Dendritic cell treated with granulocyte-macrophage colony-stimulating factor and Interleukin-4, amounts not matched to agents 40 ng/mL and 50 ng/mL, for 4 days (primary cell): ENCODE measurements around the gene NANOS2.

Experiments used
- H3K27ac Mint-ChIP-seq: one replicate; pipeline ENCODE4 v1.8.0; 2022; ENCODE audit warnings: mild to moderate bottlenecking, mixed read lengths
- H3K27me3 Mint-ChIP-seq: one replicate; pipeline ENCODE4 v1.8.0; 2022; ENCODE audit warnings: mild to moderate bottlenecking, mixed read lengths
- H3K36me3 Mint-ChIP-seq: one replicate; pipeline ENCODE4 v1.8.0; 2022; ENCODE audit warnings: low read depth, mixed read lengths
- H3K4me1 Mint-ChIP-seq: one replicate; pipeline ENCODE4 v1.8.0; 2022; ENCODE audit warnings: low read depth, mixed read lengths
- H3K4me3 Mint-ChIP-seq: one replicate; pipeline ENCODE4 v1.8.0; 2022; ENCODE audit warnings: mild to moderate bottlenecking, moderate library complexity, mixed read lengths
- H3K9me3 Mint-ChIP-seq: one replicate; pipeline ENCODE4 v1.8.0; 2022; ENCODE audit warnings: mixed read lengths
- intact Hi-C: fragments of 100-400 bp; cut with micrococcal nuclease; formaldehyde crosslinking; loops from one replicate; pipeline ENCODE4 v1.15.0; 2022

The NANOS2 gene

DNA sequence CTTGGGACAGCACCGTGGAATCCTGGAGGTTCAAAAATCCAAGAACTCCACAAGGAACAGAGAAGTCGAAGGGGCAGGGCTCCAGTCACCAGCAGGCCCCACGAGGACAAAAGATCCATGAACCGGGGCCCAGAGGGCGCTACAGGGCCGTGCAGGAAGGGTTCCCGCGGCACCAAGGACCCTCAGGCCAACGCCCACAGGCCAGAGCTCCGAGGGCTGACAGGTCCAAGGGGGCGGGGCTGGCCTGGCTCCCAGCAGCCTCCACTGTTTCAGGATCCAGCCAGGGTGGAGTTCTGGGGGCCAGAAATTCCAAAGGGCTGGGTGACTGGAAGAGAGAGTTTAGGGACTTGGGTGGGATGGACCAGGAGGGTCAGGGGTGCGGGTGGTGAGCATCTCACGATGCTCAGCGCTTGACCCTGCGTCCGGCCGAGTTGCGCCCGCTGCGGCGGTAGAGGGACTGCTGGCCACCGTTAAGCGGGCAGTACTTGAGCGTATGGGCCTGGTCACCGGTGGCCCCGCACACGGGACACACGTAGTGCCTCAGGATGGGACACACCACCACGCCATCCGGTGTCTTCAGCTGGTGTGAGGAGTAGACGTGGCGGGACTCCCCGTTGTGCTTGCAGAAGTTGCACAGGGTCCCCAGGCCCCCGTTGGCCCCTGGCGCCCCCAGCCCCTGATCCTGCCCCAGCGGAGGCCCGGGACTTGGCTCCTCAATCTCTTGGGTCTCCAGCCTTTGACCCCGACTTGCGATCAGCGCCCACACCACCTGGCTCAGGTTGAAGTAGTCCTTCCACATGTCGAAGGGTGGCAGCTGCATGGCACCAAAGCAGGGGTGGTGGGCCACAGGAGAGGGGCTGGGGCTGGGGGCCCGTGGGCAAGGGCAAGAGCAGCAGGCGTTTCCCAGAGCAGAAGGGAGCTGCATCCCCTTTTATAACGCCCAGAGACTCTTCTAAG, at the start of gene NANOS2:
NANOS2 (minus strand) TSS at position 905 of the 957 bp plus-strand sequence; CDS start at position 820, 85 bp downstream.
- Mint-ChIP-seq H3K27ac (no peak within 1 kb of the TSS), H3K27me3 (peaks cover 41% of the 10 kb centered on the region), H3K4me3 (no peak within 1 kb of the TSS), H3K36me3 (no peaks in the 10 kb centered on the region), H3K9me3 (no peaks in the 10 kb centered on the region), H3K4me1 (no peaks in the 10 kb centered on the region)
- intact Hi-C loops = no loop called here

DNA sequence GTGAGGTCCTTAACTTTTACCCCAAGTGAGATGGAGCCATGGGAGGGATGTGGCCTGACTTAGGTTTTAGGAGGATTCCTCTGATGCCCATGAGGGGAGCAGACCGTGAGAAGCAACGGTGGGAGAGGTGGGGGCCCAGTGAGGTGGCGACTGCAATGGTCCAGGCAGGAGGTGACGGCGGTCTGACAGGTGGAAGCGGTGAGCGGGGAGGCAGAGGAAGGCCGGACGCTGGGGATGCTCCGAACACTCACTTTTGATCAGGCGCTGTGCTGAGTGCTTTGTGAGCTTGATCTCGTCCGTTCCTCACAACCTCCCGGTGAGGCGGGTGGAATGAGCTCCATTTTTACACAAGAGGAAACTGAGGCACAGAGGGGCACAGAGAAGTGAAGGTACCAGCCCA, 47.4 kb upstream of the NANOS2 start:
- peaks cover 39% of the 10 kb centered on the region for H3K27me3 Mint-ChIP-seq
- H3K27ac Mint-ChIP-seq = no peak overlapping the region
- peaks cover 5% of the 10 kb centered on the region for H3K4me1 Mint-ChIP-seq
- no peaks in the 10 kb centered on the region for H3K9me3 Mint-ChIP-seq
- intact Hi-C loops = no loop called here
- no peak overlapping the region for H3K4me3 Mint-ChIP-seq
- H3K36me3 Mint-ChIP-seq = no peaks in the 10 kb centered on the region

DNA sequence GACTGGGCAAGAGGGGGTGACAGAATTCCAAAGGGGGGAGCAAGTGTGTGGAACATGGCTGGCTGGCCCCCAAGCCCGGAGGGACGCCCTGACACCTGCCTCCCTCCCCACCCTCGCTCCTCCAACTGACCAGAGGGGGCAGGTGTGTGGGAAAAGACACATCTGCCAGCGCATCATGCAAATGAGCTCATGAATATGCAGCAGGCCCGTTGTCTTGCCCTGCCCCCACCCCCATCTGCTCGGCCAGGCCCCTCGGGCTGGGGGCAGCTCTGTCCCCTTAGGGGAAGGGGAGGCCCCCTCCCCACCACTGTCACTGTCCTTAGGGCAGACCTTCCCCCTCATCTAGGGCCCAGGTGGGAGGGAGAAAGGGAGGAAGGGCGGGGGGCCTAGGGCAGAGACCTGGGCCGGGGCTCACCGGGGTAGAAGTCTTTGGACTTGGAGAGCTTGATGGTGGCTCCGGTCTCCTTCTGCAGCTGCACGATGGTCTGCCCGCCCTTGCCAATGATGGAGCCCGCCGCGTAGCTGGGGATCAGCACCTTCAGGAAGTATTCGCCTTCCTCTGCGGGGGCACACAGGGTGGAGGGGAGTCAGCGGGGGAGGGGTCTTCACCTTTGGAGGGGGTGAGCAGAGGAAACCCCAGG, 46.1 kb upstream of the NANOS2 start:
- H3K27me3 Mint-ChIP-seq = peaks cover 35% of the 10 kb centered on the region
- intact Hi-C loops = no loop called here
- H3K4me1 Mint-ChIP-seq = peaks cover 5% of the 10 kb centered on the region

DNA sequence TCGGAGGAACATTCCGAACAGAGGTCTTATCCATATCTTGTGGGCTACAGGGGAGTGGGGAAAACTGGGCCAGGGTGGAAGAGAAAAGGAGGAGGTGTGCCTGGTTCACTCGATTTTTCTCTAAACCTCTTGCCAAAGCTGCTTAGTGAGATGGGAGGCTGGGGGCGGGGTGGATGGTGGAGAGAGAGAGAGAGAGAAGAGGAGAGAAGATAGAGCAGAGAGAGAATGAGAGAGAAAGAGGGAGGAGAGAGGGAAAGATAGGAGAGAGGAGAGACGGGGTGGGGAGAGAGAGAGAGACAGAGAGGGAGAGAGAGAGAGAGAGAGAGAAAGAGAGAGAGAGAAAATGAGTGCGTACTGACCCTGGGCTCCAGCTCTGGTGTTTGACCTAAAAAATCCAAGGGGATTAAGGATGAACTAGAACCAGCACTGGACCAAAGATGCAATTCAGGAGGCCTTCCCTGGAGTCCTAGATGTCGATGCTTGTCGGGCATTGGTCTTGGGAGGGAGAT, 45.0 kb upstream of the NANOS2 start:
- H3K4me1 Mint-ChIP-seq = peaks cover 5% of the 10 kb centered on the region
- peaks cover 40% of the 10 kb centered on the region for H3K27me3 Mint-ChIP-seq
- H3K36me3 Mint-ChIP-seq = no peaks in the 10 kb centered on the region
- intact Hi-C loops = no loop called here
- H3K9me3 Mint-ChIP-seq = no peaks in the 10 kb centered on the region
- no peak overlapping the region for H3K27ac Mint-ChIP-seq
- H3K4me3 Mint-ChIP-seq = no peak overlapping the region

More for the DNA sequence above, 46.1 kb upstream of the NANOS2 start:
- Mint-ChIP-seq H3K4me3 (no peak overlapping the region), H3K36me3 (no peaks in the 10 kb centered on the region), H3K9me3 (no peaks in the 10 kb centered on the region), H3K27ac (no peak overlapping the region)

DNA sequence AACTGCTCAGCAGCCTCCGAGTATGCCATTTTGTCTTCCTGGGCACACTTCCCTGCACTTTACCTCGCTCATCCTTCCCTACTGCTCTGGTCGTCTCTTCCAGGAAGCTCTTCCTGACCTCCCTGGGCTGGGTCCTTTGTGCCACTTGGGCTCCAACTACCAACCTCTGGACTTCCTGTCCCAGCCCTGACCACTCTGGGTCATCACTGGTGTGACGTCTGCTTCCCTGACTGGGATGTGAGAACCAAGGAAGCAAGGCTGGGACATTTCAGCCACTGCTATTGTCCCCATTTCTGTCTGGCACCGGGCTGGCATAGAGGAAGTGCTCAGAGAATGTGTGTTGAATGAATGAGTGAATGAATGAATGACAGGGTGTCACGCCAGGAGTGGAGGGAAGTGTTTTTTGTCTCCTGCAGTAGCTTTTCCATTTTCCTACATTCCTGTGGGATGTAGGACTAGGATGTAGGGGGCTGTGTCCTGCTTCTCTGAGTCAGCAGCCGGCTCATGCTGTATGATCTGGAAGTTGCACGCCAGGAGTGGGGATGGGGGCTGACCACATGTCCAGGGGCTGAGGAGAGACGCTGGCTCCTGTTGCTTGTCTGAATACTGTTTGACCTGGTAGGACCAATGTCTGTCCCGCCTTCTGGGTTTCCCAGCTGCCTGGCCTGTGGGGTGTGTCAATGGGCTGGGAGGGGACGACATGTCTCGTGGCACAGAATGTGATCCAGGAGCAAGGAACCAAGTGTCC, 44.4 kb upstream of the NANOS2 start:
- intact Hi-C loops = no loop called here
- H3K27ac Mint-ChIP-seq = no peak overlapping the region
- H3K27me3 Mint-ChIP-seq = peaks cover 43% of the 10 kb centered on the region
- H3K4me3 Mint-ChIP-seq = no peak overlapping the region
- H3K9me3 Mint-ChIP-seq = no peaks in the 10 kb centered on the region
- H3K36me3 Mint-ChIP-seq = no peaks in the 10 kb centered on the region
- peaks cover 5% of the 10 kb centered on the region for H3K4me1 Mint-ChIP-seq

DNA sequence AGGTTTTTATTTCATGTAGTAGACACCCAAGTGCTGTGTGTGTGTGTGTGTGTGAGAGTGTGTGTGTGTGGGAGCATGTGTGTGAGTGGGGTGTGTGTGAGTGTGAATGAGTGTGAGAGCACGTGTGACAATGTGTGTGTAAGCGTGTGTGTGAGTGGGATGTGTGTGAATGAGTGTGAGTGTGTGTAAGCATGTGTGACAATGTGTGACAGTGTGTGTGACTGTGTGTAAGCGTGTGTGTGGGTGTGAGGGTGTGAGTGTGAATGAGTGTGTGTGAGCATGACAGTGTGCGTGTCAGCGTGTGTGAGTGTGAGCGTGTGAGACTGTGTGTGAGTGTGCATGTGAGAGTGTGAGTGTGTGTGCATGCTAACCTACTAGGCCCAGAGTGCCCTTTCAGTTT, 43.7 kb upstream of the NANOS2 start:
- peaks cover 3% of the 10 kb centered on the region for H3K4me1 Mint-ChIP-seq
- no peaks in the 10 kb centered on the region for H3K36me3 Mint-ChIP-seq
- intact Hi-C loops = no loop called here
- no peak overlapping the region for H3K4me3 Mint-ChIP-seq
- no peak overlapping the region for H3K27ac Mint-ChIP-seq
- peaks cover 6% of the 10 kb centered on the region for H3K9me3 Mint-ChIP-seq
- peaks cover 47% of the 10 kb centered on the region for H3K27me3 Mint-ChIP-seq

DNA sequence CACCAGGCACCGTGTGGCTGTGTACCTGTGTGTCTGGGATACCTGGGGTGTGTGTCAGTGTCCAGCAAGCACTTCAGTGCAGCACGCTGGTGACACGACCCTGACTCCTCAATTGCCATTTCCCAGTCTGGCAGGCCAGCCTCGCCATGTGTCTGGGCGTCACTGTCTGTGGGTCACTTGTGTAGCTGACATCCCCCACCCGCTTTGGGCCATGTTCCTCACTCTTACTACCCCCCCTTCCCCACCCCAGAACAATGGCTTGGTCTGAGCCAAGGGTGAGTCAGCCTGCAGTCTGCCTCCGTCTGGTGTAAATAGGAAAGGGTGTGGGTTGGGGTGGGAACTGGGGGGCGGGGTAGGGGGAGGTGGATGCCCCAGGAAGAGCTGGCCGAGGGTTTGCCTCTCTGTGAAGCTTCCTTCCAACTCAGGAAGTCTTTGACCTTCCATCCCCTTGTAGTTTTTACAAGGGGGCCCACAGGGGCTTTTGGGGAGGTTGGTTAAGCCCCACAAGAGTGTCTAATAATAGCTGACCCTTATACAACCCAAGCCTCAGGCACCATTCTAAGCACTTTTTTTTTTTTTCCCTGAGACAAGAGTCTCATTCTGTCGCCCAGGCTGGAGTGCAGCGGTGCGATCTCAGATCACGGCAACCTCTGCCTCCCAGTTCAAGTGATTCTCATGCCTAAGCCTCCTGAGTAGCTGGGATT, 41.5 kb upstream of the NANOS2 start:
- peaks cover 40% of the 10 kb centered on the region for H3K27me3 Mint-ChIP-seq
- no peaks in the 10 kb centered on the region for H3K36me3 Mint-ChIP-seq
- H3K27ac Mint-ChIP-seq = no peak overlapping the region
- peaks cover 11% of the 10 kb centered on the region for H3K9me3 Mint-ChIP-seq
- intact Hi-C loops = no loop called here
- H3K4me3 Mint-ChIP-seq = no peak overlapping the region
- peaks cover 8% of the 10 kb centered on the region for H3K4me1 Mint-ChIP-seq

DNA sequence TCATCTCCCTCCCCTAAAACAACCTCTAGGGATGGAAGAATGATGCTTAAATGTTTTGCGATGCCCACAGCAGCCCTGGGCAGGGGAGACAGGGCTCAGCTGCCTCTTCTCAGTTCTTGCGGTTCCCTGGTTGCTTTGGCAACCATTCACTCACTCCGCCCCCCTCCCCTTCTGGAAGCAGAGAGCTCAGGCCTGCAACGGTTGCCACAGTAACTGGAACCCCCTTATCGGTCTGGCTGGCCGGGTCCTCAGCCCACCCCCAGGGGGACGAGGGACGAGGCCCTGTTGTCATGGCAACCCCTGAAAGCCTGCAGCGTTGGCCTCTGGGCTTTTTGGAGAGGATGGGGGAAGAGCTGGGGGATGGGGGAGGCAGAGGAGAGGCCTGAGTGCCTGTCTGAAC, 39.6 kb upstream of the NANOS2 start:
- intact Hi-C loops = no loop called here
- no peak overlapping the region for H3K4me3 Mint-ChIP-seq
- no peak overlapping the region for H3K27ac Mint-ChIP-seq
- H3K27me3 Mint-ChIP-seq = peaks cover 30% of the 10 kb centered on the region
- peaks cover 11% of the 10 kb centered on the region for H3K9me3 Mint-ChIP-seq
- H3K36me3 Mint-ChIP-seq = no peaks in the 10 kb centered on the region
- peaks cover 8% of the 10 kb centered on the region for H3K4me1 Mint-ChIP-seq

DNA sequence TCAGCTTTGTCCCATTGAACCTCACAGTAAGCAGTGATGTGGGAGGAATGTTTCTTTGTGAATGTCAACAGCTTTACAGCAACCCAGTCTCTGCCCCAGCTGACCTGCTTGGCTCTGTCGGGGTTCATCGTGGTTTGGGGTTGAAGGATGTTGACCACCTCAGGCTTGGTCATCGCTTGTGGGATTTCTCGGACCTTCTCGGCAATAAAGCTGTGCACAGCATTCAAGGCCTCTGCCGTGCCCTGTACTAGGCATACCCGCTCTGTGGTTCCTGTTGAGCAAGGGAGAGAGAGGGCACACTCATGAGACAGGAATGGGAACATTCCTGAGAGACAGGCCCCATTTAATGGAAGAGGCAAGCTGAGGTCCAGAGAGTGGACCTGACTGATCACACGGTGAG, 39.1 kb upstream of the NANOS2 start:
- intact Hi-C loops = no loop called here
- peaks cover 26% of the 10 kb centered on the region for H3K27me3 Mint-ChIP-seq

DNA sequence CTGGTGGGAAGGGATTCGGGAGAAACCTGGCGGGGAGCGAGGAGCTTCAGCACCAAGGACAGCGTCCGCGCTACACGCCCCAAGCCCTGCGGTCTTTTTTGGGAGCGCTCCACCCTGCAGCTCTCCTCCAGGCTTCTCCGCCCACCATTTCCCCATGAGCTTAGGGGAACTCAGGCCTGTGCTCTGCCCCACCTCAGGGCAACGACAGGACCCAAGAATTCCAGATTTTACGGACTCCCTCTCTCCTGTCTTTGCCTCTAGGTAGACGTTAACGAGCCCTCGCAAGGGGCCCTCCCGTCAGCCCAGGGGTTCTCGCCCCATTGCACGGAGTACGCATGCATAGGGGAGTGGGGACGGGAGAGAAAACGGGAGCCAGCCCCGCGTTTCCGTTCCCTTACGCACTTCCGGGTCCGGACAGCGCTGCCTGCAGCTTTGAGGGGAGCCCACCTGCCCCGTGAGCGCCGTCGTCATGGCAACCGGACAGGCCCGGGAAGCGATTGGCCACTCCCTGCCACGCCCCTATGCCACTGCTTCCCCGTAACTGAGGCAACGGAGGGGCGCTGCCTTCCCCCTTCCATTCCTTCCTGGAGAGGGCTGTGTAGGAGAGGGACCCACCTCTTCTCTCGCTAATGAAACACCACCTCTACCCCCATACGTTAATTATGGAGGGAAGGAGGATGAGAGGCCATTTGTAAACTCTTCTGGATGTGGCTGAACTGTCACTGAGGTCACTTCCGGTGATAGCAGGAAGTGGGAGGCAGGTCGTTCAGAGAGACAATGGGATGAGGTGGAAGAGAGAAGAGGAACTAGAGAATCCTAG, 38.3 kb upstream of the NANOS2 start:
- Mint-ChIP-seq H3K9me3 (peaks cover 11% of the 10 kb centered on the region), H3K27me3 (peaks cover 21% of the 10 kb centered on the region), H3K4me3 (peak overlapping the region; percentile 21), H3K27ac (no peak overlapping the region), H3K4me1 (peaks cover 8% of the 10 kb centered on the region), H3K36me3 (no peaks in the 10 kb centered on the region)
- intact Hi-C loops = no loop called here

More for the DNA sequence above, 39.1 kb upstream of the NANOS2 start:
- H3K4me3 Mint-ChIP-seq = no peak overlapping the region
- no peaks in the 10 kb centered on the region for H3K36me3 Mint-ChIP-seq
- no peak overlapping the region for H3K27ac Mint-ChIP-seq
- H3K9me3 Mint-ChIP-seq = peaks cover 11% of the 10 kb centered on the region
- peaks cover 8% of the 10 kb centered on the region for H3K4me1 Mint-ChIP-seq

DNA sequence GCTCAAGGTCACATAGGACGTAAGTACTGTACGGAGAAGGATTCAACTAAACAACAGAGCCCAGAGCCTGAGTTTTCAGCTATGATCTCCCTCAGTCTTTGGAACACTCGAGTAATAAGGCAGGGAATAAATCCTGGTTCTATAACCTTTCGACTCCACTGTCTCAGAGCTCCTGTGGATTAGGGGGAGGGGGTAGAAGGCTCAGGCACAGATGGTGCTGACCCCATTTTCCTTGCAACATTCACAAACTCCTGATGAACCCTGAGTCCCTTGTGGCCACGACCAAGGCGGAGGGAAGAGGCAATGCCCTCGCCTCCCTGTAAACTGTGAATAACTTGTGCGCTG, 37.7 kb upstream of the NANOS2 start:
- Mint-ChIP-seq H3K27me3 (peaks cover 21% of the 10 kb centered on the region), H3K27ac (no peak overlapping the region), H3K4me3 (no peak overlapping the region), H3K4me1 (peaks cover 8% of the 10 kb centered on the region), H3K36me3 (no peaks in the 10 kb centered on the region), H3K9me3 (peaks cover 11% of the 10 kb centered on the region)
- intact Hi-C loops = no loop called here

DNA sequence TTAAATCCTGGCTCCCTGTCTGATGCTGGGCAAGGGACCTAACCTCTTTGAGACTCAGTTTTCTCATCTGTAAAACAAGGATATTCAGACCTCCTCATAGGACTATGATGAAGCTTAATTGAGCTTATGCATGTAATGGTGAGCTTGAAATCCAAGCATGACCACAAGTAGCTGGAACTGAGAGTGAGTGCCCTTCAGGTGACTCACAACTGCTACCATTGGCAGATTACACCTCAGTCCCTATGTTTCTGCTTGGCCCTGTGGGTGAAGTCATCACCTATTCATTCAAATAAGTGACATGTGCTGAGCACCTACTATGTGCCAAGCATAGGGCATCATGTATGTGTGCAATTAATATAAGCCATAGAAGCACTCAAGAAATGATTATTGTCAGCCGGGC, 33.3 kb upstream of the NANOS2 start:
- Mint-ChIP-seq H3K27ac (no peak overlapping the region), H3K4me1 (peaks cover 3% of the 10 kb centered on the region), H3K4me3 (no peak overlapping the region), H3K27me3 (peaks cover 18% of the 10 kb centered on the region), H3K9me3 (peaks cover 1% of the 10 kb centered on the region), H3K36me3 (no peaks in the 10 kb centered on the region)
- intact Hi-C loops = no loop called here

DNA sequence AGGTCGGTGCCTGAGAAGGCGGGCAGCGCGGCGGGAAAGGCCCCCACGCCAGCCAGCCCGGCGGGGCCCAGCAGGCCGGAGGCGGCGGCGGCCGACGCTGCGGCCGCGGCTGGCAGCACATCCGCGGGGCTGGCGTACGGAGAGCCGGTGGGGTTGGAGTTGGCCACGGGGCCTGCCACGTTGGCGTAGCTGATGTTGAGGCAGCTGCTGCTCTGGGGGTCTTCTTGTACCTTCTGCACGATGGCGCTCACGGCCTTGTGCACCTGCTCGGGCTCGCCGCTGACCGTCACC, 25.9 kb upstream of the NANOS2 start:
- no peak overlapping the region for H3K27ac Mint-ChIP-seq
- no peak overlapping the region for H3K4me3 Mint-ChIP-seq
- H3K27me3 Mint-ChIP-seq = peaks cover 72% of the 10 kb centered on the region
- intact Hi-C loops = no loop called here
- no peaks in the 10 kb centered on the region for H3K9me3 Mint-ChIP-seq
- H3K36me3 Mint-ChIP-seq = no peaks in the 10 kb centered on the region
- H3K4me1 Mint-ChIP-seq = no peaks in the 10 kb centered on the region
